LNCAP (cell line): ENCODE measurements around the gene NDUFS6.

Experiments
- TF ChIP-seq, protein P1 (sequence below): fragments of 450-650 bp; IDR thresholded peaks from 2 replicates; pipeline ENCODE4 v1.5.1; 2017; ENCODE audit warnings: mild to moderate bottlenecking

NDUFS6 gene

DNA sequence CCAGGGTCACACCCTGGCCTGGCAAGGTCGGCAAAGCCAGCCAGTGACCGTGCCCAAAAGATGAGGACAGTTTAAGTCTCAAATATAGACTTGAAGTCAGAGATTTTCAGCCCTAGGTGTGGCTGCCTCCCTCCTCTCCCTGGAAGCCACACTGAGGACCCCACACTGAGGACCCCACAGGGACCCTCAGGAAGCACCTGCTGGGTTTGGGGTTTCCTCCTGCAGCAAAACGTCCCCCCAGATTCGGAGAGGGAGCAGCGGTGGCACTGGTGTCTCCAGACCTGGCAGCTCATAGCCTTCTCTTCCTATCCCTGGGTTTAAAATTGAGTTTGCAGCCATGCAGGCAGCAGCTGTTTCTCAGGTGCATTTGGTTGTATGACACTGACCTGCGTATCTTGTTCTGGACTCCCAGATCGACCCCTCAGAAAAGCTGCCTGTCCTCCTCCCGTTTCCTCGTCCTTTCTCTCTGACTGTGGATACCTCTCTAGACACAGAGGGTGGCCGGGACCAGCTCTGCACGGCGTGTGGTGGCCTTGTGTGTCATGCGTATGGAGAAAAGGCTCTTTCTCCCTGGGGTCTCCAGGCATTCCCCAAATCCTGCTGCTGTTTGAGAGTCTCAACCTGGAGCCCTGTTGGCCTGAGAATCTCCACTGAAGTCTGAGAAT is 38.2 kb upstream of the NDUFS6 start:
- TF ChIP-seq, protein P1, sequence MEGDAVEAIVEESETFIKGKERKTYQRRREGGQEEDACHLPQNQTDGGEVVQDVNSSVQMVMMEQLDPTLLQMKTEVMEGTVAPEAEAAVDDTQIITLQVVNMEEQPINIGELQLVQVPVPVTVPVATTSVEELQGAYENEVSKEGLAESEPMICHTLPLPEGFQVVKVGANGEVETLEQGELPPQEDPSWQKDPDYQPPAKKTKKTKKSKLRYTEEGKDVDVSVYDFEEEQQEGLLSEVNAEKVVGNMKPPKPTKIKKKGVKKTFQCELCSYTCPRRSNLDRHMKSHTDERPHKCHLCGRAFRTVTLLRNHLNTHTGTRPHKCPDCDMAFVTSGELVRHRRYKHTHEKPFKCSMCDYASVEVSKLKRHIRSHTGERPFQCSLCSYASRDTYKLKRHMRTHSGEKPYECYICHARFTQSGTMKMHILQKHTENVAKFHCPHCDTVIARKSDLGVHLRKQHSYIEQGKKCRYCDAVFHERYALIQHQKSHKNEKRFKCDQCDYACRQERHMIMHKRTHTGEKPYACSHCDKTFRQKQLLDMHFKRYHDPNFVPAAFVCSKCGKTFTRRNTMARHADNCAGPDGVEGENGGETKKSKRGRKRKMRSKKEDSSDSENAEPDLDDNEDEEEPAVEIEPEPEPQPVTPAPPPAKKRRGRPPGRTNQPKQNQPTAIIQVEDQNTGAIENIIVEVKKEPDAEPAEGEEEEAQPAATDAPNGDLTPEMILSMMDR = no peak

DNA sequence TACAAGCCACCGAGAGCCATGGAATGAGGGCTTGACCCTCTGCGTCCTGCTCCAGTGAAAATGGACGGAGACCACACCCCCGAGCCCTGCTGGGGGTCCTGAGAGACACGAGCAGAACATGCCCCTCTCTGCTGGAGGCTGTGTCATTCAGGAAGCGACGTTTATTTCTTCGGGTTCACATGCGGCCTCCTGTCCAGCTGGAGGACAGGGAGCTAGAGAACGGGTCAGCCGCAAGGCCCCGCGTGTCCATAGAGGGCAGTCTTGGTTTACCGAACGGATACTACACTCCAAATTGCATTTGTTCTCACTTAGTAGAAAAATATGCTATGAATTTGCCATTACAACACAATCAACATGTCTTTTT is 37.7 kb upstream of the NDUFS6 start:
- TF ChIP-seq, protein P1 = peak; percentile 87

DNA sequence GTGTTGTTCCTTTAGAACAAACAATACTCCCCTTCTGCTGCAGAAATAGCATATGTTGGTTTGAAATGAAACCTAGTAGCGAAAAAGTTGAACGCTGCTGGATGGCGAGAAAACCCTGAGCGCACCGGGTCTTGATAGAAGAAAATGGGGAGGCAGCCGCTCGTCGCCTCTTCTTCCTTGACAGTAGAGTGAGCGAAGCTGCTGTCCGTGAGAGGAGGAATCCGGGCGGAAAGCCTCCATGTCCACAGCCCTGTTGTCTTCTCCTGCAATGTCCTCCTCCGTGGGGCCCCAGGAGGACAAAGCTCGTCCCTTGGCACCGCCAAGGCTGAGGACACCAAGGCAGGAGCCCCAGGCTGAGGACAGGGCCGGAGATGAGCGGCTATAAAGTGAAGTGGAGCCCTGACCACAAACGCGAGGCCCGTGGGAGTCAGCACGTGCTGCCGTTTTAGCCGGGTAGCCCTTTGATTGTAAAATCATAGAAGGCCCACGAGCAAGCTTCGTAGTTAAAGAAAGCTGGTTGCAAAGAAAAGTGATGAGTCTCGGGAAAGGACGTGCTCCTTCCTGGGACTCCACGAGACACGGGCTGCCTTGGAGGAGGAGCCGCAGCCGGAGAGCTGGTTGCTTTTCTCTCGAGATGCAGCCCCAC is 37.1 kb upstream of the NDUFS6 start:
- TF ChIP-seq, protein P1 = no peak

DNA sequence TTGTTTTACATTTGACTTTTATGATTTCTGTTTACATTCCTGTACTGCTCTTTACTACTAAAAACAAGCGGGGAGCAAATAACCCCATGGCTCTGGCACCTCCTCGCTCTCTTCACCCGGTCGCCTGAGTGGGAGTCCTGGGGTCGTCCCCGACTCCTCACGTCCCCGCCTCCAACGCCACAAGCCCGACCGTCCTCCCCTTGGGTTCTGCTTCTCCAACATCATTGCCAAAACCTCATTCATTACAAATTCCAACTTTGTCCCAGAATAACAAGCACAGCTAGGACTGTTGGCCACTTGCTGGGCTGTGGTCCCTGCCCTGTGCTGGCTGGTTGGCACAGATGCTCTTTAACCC is 36.6 kb upstream of the NDUFS6 start:
- TF ChIP-seq, protein P1 = no peak

DNA sequence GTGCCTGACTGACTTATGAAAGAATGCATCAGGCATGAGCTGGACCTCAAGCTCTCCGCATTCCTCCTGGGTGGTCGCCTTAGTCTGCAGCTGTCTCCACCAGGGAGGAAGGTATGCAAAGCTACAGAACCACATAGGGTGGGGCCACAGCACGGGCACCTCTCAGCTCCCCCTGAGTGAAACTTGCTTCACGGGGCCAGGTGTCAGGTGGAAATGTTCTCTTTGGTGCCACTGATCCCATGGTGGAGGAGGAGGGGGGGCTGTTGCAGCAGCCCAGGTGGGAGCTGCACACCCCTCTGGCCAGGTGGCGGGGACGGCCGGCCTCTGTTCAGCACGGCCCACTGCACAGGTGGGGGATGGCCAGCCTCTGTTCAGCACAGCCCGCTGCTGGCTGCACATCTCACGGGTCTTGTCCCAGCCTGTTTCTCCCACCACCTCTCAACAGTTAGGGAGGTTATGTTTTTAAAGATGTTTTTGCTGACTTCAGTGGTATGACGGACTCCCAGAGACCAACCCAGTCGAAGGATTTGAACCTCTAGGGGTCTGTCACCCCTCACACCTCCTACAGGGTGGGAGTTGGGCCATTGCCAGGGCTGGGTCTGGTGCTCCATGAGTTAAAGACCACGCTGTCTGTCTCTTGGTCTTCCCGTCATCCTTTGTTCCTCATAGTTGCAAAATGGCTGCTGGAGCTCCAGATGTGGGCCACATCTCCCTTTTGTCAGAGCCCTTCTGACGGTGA is 35.9 kb upstream of the NDUFS6 start:
- TF ChIP-seq, protein P1 = no peak

DNA sequence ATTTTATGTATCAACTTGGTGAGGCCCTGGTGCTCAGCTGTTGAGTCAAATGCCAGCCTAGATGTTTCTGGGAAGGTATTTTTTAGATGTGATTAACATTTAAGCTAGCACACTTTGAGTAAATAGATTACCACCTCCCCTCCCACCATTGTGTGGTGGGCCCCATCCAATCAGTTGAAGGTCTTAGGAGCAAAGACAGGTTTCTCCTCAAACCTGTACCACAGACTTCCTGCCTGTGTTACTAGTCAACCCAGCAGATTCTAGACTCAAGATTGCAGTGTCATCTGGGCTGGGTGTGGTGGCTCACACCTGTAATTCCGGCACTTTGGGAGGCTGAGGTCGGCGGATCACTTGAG is 35.3 kb upstream of the NDUFS6 start:
- TF ChIP-seq, protein P1 = no peak

DNA sequence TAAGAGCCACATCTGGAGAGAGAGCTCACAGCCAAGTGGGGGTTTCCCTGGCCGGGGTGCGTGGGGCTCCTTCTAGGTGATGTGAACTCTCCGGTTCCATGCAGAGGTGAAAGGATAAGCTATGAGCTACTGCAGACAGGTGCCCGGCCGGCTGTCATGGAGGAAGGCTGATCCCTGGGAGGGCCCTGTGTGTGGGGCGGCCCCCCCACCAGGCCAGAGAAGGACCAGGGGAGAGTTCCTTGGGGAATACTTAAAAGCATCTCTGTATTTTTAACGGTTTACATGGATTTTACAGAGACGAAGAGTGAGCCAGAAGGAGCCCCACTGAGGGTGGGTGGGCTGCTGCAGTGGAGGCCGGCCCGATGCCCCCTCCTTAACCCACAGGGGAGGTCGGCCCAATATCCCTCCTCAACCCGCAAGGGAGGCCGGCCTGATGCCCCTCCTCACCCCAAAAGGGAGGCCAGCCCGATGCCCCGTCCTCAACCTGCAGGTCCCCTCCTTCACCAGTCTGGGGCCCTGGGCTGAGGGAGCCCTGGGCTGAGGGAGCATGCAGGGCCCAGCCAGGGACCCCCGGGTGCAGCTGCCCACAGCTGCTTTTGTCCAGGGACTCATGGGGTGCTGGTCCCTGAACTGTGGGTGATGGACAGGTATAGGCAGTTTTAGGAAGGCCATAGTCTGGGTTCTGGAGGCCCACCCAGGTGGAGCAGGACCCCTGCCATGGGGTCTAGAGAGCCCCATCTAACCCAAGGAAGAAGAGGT is 33.5 kb upstream of the NDUFS6 start:
- TF ChIP-seq, protein P1 = no peak
